IPS DF 19.7 (cell line): ENCODE measurements around the gene IL23A.

ENCODE experiments used
- DNase-seq: peaks from one replicate; pipeline ENCODE4 v3.0.0-alpha.2; 2013; ENCODE audit warnings: low read depth, low spot score

Gene IL23A

GRCh38 chr12:56361487-56362129 lies 22.9 kb downstream of the IL23A start:
- no peak for DNase-seq

GRCh38 chr12:56362130-56363059 lies 23.7 kb downstream of the IL23A start, which contains the start of gene APOF:
APOF (minus strand) TSS chr12:56362857; CDS start chr12:56362745, 112 bp downstream.
- no peak for DNase-seq

DNA sequence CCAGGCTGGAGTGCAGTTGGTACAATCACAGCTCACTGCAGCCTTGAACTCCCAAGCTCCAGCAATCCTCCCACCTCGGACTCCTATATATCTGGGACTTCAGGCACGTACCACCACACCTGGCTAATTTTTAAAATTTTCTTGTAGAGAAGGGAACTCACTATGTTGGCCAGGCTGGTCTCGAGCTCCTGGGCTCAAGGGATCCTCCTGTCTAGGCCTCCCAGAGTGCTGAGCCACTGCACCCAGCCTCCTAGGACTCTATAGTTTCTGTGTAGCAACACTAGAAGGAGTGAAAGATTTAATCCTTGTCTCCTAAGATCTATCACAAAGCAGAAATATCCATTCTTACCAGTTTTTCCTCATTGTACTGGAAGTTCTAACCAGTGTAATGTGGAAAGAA lies 28.3 kb downstream of the IL23A start:
- no peak for DNase-seq

- no peak for DNase-seq
Observed at GRCh38 chr12:56373515-56373914, 34.8 kb downstream of the IL23A start.

- DNase-seq = no peak
Observed at GRCh38 chr12:56374726-56375597, 36.3 kb downstream of the IL23A start.

DNA sequence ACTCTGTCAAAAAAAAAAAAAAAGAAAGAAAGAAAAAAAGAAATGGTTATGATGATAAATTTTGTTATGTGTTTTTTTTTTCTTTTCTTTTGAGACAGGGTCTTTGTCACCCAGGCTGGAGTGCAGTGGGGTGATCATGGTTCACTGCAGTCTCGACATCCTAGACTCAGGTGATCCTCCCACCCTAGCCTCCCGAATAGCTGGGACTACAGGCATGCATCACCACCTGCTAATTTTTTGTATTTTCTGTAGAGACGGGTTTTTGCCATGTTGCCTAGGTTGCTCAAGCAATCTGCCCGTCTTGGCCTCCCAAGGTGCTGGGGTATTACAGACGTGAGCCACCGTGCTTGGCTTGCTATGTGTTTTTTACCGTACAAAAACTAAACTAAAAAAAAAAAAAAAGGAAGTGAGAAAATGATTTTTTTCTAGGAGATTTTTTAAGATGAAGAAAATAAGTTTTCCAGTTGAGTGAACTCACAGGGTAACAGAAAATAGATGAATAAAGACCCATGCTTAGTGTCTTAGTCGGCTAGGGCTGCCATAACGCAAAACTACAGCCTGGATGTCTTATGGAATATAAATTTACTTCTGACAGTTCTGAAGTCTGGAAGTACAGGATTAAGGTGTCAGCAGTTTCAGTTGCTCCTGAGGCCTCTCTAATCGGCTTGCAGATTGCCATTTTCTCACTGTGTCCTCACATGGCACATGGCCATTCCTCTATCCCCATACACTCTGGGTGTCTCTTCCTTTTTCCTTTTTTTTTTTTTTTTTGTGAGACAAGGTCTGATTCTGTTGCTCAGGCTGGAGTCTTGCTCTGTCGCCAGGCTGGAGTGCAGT lies 37.1 kb downstream of the IL23A start:
- DNase-seq = no peak

DNA sequence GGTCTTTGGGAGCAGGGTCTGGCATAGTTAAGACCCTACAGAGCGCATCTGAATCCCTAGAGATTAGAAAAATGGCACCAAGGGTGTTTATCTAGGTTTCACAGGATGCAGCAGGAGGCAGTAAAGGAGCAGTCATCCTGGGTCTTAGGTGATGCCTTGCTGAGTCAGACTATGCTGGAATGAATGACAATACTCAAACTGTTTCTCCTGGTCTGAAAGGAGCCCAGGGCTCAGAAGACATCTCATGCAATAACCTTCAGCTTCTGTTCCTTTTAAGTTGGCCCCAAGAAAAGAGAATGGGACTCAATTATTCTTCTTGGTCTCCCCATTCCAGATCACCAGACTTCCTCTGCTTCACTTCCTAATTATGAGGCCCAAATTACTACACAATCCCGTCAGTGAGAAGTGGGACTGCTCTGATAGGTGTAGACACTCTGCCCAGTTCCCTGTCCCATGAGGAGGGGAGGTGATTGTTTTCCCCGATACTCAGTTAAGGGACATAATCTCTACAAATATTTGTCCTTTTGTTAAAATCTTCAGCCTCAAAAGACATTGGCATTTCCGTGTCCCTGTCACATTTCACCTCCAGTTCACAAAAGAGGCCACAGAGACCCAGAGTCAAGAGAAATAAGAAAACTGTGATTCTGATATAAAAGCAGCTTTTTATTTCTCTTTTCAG lies 38.8 kb downstream of the IL23A start:
- DNase-seq = peak; percentile 52

- DNase-seq = no peak
Observed at GRCh38 chr12:56377989-56378316, 39.3 kb downstream of the IL23A start.

- no peak for DNase-seq
Observed at GRCh38 chr12:56382611-56383010, 43.9 kb downstream of the IL23A start.

- DNase-seq = no peak
Observed at GRCh38 chr12:56385873-56386272, 47.2 kb downstream of the IL23A start.

GRCh38 chr12:56387152-56387736 lies 48.6 kb downstream of the IL23A start:
- DNase-seq = peak; percentile 3

DNA sequence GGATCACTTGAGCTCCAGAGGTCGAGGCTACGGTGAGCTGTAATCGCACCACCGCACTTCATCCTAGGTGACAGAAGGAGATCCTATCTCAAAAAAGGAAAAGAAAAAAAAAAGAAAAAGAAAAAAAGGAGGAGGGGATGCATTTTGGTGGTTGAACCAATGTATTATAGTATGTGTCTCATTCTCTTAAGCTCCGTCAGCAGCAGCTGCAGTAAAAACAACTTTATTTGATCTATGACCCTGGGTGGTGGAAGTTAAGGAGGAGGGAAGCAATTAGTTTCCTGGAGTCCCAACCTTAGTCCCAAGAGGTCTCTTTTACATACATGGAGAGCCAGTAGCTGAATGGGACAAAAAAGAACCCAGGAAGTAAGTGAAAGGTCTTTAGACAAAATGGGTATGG lies 50.7 kb downstream of the IL23A start:
- no peak for DNase-seq
